ENCODE data around the gene CD2BP2. TPM values are rescaled to one million over a fixed set of nuclear protein-coding genes. Genes with fewer than 3 reads are reported as not detected.

The CD2BP2 gene
- total RNA-seq: 10 to 100 TPM; 39.1 to 68.5 (median 56.1) TPM

- Histone ChIP-seq H3K9me3 (no peaks in the 10 kb centered on the region), H3K4me3 (replicated peaks in 1 of 3) (peak within 1 kb of the TSS; percentile 74 to 93 (median 88)), H3K36me3 (peaks cover 31 to 34% of the 10 kb centered on the region in 2 donors), H3K27me3 (no peaks in the 10 kb centered on the region), H3K27ac (peak within 1 kb of the TSS; percentile 93 to 96 (median 95)), H3K4me1 (peaks cover 43 to 49% of the 10 kb centered on the region in 2 donors)
- 1% methylated on average over 21 to 29 of the region's 45 CpGs for WGBS, 2 donors
- intact Hi-C loops (cut with DNase I): no loop called here
- DNase-seq: peak; percentile 98
- TF ChIP-seq POLR2A (IDR thresholded peaks at IDR 0.05) (peak in 1 of 2 donors; percentile 71), CTCF (IDR thresholded peaks at IDR 0.05) (peak in 2 of 6 experiments; percentile 16 to 19)
Observed at GRCh38 chr16:30355144-30355953, at the start of gene CD2BP2. Gene CD2BP2, minus strand, starts transcription at chr16:30355308. Its CDS starts 627 bp downstream, at chr16:30354681.

DNA sequence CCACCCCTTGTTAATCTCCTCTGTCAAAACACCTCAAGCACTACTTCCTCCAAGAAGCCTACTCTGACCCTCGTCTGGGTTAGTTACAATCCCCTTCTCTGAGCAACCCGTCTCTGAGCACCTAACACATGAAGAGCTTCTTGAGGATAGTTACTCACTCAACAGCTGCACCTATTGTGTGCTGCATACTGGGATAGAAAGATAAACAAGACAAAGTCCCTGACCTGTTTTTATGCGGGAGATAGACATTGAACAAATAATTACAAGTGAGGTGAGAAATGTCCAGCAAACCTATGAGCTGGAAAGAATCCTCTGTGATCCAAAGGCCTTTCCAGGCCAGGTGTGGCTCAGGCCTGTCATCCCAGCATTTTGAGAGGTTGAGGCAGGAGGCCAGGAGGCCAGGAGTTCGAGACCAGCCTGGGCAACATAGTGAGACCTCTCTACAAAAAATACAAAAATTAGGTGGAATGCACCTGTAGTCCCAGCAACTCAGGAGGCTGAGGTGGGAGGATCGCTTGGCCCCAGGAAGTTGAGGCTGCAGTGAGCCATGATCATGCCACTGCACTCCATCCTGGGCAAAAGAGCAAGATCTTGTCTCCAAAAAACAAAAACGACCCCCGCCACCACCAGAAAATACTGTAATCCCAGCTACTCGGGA, 46.8 kb upstream of the CD2BP2 start:
- DNase-seq: no peak
- TF ChIP-seq CTCF (IDR thresholded peaks at IDR 0.05): no peak
- no peak for TF ChIP-seq POLR2A (IDR thresholded peaks at IDR 0.05)
- 71 to 72% methylated on average over 8 of the region's 8 CpGs for WGBS, 2 donors
- H3K36me3 ChIP-seq: peaks cover 10 to 11% of the 10 kb centered on the region in 2 donors
- H3K4me1 ChIP-seq: peaks cover 6 to 16% of the 10 kb centered on the region in 2 donors
- no peaks in the 10 kb centered on the region for H3K9me3 ChIP-seq
- no peaks in the 10 kb centered on the region for H3K27me3 ChIP-seq
- intact Hi-C loops (cut with DNase I): no loop called here
- no peak overlapping the region for H3K27ac ChIP-seq
- no peak overlapping the region for H3K4me3 ChIP-seq (replicated peaks in 1 of 3)

DNA sequence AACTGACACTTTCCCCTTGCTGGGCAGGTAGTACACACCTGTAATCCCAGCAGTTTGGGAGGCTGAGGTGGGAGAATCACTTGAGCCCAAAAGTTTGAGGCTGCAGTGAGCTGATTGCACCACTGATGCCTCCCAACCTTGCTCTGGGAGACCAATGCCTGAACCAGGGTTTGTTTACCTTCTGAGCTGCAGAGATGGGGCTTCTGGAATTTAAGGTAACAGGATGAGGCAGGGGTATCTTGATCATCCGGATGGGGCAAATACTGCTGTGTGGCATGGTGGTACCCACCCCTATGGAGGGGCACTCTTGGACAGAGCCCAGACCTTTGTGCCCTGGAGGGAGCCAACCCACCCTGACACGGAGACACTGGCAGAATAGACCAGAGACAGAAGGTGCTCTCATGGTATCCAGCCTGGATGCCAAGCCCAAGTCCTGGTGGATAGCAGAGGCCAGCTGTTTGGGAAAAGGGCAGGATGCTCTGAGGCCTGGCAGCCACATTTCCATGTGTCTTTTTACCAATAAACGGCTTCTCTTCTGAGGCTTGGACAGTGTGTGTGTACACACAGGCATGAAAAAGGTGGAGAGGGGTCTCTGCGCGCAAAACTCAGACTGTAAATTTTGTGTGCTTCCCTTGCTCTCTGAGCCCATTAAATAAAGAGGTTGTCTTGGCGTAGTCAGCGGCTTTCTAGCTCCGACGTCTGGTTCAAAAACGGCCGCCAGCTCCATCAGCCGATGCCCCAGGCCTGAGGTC, 44.5 kb upstream of the CD2BP2 start:
- no peaks in the 10 kb centered on the region for H3K9me3 ChIP-seq
- no peak for TF ChIP-seq POLR2A (IDR thresholded peaks at IDR 0.05)
- TF ChIP-seq CTCF (IDR thresholded peaks at IDR 0.05): no peak
- peaks cover 10 to 11% of the 10 kb centered on the region in 2 donors for H3K36me3 ChIP-seq
- H3K27me3 ChIP-seq: no peaks in the 10 kb centered on the region
- peak overlapping the region; percentile 39 to 64 (median 51) for H3K4me3 ChIP-seq (replicated peaks in 1 of 3)
- intact Hi-C loops (cut with DNase I): no loop called here
- peaks cover 11 to 26% of the 10 kb centered on the region in 2 donors for H3K4me1 ChIP-seq
- H3K27ac ChIP-seq: peak overlapping the region; percentile 79 to 80 (median 80)
- WGBS, 2 donors: 19 to 34% methylated on average over 12 of the region's 12 CpGs
- no peak for DNase-seq

- Histone ChIP-seq H3K27ac (no peak overlapping the region), H3K4me3 (replicated peaks in 1 of 3) (no peak overlapping the region), H3K4me1 (peaks cover 11 to 33% of the 10 kb centered on the region in 2 donors), H3K36me3 (peaks cover 10 to 11% of the 10 kb centered on the region in 2 donors), H3K9me3 (no peaks in the 10 kb centered on the region), H3K27me3 (no peaks in the 10 kb centered on the region)
- TF ChIP-seq POLR2A (IDR thresholded peaks at IDR 0.05): no peak
- no peak for TF ChIP-seq CTCF (IDR thresholded peaks at IDR 0.05)
- intact Hi-C loops (cut with DNase I): no loop called here
- DNase-seq: no peak
- 86% methylated on average over 17 to 21 of the region's 23 CpGs for WGBS, 2 donors
Observed at GRCh38 chr16:30398661-30399434, 43.7 kb upstream of the CD2BP2 start.

Measured in thyroid gland (tissue), 4 donors.